Thyroid gland (tissue), 4 donors: ENCODE data around the gene LPP.

Experiments
- POLR2A ChIP-seq, 2 donors: fragments of 450-650 bp; IDR thresholded peaks; one replicate each; pipeline ENCODE4 v1.6.1; 2017; ENCODE audit warnings: antibody characterized with exemption in 2 of 2, mild to moderate bottlenecking in 2 of 2, moderate library complexity in 1 of 2
- TF ChIP-seq, protein P1 (sequence below), 6 experiments: fragments of 200-600 bp in 3 of 6; fragments of 450-650 bp in 3 of 6; sonication (generic) in 3 of 6; IDR thresholded peaks; one replicate each; pipeline ENCODE4 v1.5.1; 2016 to 2019; ENCODE audit warnings: antibody characterized with exemption in 6 of 6, mild to moderate bottlenecking in 2 of 6, inconsistent platforms in 1 of 6, moderate library complexity in 1 of 6

DNA sequence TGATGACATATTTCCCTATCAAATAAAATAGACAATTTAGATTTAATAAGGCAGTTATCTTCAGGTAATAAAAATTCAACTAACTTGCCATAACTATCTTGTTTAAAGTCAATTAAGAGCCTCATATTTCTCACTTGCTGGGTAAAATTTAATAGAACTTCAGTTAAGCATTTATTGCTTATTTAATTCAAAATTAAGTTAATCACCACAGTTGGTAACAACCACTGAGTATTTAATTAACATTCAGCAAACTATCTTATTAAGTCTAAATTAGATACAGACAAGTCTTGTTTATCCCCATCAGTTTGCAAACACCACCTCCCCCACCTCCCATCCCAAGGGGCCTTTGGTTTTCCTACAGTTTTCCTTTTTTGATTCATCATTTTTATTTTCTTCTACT lies 14.7 kb downstream of the LPP start:
- TF ChIP-seq, protein P1, sequence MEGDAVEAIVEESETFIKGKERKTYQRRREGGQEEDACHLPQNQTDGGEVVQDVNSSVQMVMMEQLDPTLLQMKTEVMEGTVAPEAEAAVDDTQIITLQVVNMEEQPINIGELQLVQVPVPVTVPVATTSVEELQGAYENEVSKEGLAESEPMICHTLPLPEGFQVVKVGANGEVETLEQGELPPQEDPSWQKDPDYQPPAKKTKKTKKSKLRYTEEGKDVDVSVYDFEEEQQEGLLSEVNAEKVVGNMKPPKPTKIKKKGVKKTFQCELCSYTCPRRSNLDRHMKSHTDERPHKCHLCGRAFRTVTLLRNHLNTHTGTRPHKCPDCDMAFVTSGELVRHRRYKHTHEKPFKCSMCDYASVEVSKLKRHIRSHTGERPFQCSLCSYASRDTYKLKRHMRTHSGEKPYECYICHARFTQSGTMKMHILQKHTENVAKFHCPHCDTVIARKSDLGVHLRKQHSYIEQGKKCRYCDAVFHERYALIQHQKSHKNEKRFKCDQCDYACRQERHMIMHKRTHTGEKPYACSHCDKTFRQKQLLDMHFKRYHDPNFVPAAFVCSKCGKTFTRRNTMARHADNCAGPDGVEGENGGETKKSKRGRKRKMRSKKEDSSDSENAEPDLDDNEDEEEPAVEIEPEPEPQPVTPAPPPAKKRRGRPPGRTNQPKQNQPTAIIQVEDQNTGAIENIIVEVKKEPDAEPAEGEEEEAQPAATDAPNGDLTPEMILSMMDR (IDR thresholded peaks at IDR 0.05), result no peak
- TF ChIP-seq POLR2A (IDR thresholded peaks at IDR 0.05), result no peak
